ENCODE measurements around the gene ACTR1A.

Gene ACTR1A

DNA sequence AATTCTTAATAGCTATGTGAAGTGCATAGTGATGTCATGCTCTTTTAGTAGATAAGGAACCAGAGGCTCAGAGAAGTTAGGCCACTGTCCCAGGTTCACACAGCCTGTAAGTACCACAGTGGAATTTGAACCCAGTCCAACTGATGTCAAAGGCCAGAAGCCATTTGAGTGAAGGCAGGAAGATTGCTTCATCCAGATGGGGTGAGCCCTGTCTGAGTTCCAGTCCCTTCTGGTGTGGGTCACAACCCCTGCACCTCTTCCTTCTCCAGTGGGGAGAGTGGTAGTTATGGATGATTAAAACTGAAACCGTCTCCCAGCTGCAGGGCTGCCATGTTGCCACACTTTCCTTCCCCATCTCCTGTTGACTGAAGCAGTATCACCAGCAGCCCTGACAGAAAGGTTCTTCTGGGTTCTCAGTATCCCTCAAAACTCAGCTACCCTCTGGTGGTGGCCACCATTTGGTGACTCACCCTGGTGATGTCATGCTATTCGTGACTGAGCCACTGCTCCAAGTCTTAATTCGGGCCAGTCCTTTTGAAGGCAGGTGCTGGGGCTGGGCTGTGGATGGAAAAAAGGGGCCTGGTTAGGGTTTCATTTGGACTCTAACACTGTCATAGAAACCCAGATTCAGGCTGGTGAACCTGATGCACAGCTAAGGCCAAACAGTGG lies 49.7 kb downstream of the ACTR1A start:
- no peak for FAIRE-seq

DNA sequence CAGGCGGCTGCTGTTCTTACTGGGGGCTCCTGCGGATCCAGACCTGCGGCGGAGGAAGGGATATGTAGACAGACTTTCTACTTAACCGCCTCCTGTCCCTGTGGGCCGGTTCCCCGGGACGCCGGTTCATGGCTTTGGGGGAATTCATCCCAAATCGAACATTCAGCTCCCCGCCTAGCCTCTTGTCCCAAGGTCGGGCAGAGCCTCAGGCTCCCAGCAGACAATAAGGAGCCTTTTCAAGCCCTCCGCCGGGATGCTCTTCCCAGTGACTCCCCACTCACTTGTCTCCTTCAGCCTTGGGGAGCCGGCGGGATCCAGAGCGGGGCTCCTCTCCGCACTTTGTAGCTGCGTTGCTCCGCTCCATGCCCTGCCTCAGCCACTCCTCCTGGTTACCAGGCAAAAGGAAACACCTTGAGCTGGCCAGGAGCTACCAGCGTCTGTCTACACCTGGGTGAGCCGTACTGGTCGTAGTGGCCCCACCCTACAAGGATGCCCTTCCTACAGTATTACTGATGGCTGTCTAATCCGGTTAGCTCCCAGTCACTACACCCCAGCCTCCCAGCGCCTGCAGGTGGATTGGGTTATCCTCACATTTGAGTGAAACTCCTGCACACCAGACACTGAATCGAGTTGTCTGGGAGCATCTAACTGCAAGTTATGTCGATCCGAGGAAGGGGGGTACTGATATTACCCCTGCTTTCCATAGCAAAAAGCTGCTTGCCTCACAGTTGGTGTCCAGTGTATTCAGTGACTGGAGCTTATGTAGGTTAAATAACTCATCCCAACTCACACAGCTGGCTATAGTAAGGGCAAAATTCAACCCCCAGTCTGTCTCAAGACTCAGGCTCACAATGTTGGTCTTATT lies 51.2 kb downstream of the ACTR1A start, which contains the start of gene C10orf95:
Gene C10orf95 (minus strand): TSS at position 439 of the 865 bp plus-strand sequence. CDS start 450 bp downstream, outside the sequence.
- FAIRE-seq = no peak

GRCh38 chr10:102450374-102451104 lies 52.0 kb downstream of the ACTR1A start:
- no peak for FAIRE-seq

GRCh38 chr10:102450124-102450373 lies 52.5 kb downstream of the ACTR1A start:
- no peak for FAIRE-seq

DNA sequence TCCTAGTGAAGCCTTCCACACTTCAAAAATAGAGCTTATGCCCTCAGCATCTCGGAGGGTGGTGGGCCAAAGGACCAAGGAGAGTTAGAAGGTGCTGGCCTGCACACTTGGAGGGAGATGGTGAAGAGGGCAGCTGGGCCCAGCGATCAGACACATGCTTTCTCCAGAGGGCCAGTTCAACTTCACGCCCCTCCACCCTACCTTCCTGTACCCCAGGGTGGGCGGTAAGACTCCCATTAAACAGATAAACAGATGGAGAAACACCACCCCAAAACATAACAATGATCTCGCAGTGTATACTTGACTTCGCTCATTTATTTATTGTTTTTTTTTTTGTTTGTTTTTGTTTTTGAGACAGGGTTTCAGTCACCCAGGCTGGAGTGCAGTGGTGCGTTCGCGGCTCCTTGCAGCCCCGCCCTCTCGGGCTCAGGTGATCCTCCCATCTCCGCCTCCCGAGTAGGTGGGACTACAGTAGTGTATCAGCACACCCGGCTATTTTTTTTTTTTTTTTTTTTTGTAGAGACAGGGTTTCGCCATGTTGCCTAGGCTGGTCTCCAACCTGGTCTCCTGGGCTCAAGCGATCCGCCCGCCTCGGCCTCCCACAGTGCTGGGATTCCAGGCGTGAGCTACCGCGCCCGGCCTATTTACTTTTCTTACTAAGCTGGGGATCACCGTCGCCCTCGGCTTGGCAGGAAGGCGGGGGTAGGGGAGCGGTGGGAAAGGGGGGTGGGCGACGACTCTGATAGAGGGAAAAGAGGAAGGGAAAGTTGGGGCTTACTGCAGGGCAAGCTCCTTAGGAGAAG lies 53.0 kb downstream of the ACTR1A start:
- FAIRE-seq = peak; percentile 95

DNA sequence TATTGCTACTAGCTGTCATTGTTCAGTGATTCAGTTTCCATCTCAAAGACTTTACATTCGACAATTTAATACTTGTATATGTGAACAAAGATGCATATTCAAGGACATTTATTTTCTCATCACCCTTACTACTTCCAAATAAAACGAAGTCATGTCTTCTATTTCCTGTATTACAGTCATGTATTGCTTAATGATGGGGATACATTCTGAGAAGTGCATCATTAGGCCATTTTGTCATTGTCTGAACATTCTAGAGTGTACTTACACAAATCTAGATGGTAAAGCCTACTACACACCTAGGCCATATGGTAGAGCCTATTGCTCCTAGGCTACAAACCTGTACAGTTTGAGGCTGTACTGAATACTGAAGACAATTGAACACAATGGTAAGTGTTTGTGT lies 57.7 kb downstream of the ACTR1A start:
- peak; percentile 19 for FAIRE-seq

- FAIRE-seq = no peak
These were observed 64.1 kb downstream of the ACTR1A start for GRCh38 chr10:102438374-102438773.

DNA sequence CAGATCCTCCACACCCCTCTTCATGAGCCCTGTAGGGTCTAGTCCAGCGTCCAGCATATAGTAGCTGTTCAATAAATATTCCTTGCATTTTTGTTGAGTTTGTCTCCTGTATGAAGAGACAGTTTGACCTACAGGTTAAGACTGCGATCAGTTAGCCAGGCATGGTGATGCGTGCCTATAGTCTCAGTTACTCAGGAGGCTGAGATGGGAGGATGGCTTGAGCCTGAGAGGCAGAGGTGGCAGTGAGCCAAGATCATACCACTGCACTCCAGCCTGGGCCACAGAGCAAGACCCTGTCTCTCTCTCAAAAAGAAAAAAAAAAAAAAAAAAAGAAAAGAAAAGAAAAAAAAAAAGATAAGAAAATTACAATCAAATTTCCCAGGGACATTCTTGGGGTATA lies 65.0 kb downstream of the ACTR1A start:
- no peak for FAIRE-seq

DNA sequence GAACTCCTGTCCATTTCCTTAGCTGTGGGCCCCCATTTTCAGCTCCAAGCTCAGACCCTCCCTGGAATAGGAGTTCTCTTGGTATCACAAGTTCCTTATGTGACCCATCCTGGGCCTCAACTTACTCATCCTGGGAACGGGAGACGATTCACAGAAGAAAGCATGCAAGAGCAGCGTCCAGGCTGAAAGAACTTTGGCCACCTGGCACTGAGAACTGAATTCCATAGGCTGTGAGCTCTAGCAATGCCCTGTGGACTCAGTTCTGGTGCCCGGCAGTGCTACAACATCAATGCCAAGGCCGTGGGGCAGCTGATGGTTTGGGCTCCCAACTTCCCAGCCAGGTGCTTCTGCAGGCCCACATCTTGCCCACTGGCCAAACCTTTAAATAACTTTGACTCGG lies 66.2 kb downstream of the ACTR1A start:
- FAIRE-seq = no peak

DNA sequence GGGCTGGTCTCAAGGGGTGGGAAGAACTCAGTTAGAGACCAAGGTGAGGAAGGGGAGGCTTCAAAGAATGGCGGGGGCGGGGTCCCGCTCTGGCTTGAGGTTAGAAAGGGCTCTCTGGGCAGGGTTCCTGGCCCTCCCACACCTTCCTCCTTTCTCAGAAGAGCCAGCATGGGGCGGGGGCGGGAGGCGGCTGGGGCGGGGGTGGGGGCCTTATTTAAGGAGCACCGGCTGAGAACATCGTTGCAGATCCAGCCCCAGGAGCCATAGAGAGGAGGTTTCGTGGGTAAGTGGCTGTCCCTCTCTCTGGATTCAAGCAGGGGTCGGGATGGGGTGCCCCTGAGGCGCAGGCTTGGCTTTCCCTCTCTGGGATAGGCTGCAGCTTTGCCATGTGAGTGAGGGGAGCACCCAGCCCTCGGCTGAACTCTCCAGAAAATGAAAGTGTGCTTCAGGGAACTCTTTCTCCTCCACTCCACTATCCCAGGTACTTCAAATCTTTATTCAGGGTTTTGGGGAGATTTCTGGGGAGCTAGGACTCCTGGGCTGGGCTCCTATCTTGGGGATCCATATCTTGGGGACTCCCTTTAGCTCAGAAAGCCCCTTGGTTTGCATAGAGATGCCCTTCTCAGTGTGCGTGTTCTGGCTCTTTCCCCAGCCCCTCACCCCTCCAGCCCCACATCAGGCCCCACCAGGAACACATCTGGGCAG lies 66.8 kb downstream of the ACTR1A start:
- no peak for FAIRE-seq

DNA sequence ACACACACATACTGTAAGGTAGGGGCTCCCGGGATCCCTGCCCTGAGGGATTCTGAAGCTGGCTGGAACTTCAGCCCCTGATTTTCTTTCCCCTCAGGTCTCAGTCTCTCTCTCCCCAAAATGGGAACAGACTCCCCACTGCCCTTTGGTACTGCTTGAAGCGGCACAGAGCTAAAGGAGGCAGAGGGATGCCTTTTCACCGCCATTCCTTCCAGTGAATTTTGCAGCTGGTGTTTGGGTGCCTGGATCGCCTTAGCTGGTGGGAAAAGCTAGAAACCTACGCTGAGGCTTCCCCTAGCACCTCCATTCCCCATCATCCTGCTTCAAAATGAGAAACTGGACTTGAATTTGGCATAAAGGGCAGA lies 67.4 kb downstream of the ACTR1A start:
- FAIRE-seq = no peak

DNA sequence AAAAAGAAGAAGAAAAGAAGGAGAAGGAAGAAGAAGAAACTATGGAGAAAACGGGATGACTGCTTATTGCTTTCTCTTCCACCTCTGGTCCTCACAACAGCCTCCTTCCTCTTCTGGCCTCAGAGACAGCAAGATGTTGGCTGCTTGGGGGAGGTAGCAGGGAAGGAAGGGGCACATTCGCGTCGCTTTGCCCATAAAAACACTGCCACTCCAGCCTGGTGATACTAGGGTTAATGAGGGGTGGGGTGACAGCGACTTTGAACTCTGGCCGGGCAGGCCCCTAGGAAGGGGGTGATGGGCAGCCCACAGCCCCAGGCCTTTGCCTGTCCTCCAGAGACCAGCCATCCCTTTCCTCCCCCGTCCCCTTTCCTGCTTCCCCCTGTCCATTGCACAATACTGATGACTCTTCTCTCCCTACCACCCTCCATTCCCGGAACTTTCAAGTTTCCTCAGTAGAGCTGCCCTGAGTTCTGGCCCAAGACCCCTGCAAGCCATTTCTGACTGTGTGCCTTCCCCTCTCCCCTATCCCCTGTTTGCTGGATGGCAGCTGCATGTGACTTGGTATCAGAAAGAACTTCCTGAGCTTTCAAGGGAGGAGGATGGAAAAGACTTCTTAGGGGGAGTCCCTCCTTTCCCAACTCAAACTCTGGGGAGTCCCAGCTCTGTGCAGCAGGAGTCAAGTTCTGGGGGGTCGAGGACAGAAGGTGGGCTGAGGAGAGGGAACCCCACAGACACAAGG lies 67.9 kb downstream of the ACTR1A start:
- FAIRE-seq = no peak

- no peak for FAIRE-seq
These were observed 68.9 kb downstream of the ACTR1A start for GRCh38 chr10:102433619-102434046.

DNA sequence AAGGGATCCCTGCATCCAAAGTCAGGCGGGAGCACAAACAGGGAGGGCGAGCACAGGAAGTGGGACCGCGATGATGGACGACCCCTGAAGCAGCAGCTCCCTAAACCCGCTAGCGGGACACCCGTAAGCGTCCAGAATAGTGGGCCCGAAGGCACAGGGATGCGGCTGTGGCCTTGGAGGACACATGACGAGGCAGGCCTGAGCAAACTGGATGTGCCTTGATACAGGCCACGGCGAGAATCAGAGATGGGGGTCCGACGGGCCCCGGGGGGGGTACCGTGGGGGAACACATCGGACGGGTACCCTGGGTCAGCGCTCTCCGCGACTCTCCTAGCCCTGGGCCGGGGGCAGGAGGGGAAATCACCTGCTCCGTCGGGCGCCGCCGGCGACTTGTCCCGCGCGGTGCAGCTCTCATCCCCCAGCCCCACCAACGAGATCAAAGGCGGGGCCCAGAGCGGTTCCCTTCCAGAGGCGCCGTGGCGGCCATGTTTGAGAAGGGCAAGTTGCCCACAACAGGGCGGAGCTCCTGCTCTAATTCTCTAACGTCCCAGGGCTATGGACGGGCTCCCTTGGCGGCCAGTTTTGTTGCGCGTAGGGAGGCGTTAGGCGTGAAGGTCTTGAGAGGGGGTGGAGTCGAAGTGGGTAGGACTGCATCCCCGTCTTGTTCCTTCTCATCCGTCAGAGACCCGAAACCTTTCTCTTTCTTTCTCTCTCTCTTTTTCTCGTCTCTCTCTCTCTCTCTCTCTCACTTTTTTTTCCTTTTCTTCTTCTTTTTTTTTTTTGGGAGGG lies 70.2 kb downstream of the ACTR1A start, which contains the start of gene CUEDC2:
Gene CUEDC2 (minus strand): TSS at position 413 of the 789 bp plus-strand sequence. CDS start 7,386 bp downstream, outside the sequence.
- peak; percentile 98 for FAIRE-seq

GRCh38 chr10:102431452-102432124 lies 70.9 kb downstream of the ACTR1A start:
- FAIRE-seq = no peak

- FAIRE-seq = no peak
These were observed 73.0 kb downstream of the ACTR1A start for GRCh38 chr10:102429468-102429867.
